HT-29 (cell line): ENCODE measurements around the gene ATP8B3. TPM values are rescaled to one million over a fixed set of nuclear protein-coding genes. Genes with fewer than 3 reads are reported as not detected.

Experiments
- DNase-seq: peaks from one replicate; pipeline ENCODE4 v3.0.0-alpha.2; 2015; ENCODE audit warnings: low spot score
- total RNA-seq: library from RNA; depleted of rRNA; stranded (reverse); fragments of >200 nt; shearing (Covaris generic); gene quantifications from 2 replicates; pipeline ENCODE4 v1.2.3, GENCODE V29; 2014; rRNA removed

Gene ATP8B3, protein sequence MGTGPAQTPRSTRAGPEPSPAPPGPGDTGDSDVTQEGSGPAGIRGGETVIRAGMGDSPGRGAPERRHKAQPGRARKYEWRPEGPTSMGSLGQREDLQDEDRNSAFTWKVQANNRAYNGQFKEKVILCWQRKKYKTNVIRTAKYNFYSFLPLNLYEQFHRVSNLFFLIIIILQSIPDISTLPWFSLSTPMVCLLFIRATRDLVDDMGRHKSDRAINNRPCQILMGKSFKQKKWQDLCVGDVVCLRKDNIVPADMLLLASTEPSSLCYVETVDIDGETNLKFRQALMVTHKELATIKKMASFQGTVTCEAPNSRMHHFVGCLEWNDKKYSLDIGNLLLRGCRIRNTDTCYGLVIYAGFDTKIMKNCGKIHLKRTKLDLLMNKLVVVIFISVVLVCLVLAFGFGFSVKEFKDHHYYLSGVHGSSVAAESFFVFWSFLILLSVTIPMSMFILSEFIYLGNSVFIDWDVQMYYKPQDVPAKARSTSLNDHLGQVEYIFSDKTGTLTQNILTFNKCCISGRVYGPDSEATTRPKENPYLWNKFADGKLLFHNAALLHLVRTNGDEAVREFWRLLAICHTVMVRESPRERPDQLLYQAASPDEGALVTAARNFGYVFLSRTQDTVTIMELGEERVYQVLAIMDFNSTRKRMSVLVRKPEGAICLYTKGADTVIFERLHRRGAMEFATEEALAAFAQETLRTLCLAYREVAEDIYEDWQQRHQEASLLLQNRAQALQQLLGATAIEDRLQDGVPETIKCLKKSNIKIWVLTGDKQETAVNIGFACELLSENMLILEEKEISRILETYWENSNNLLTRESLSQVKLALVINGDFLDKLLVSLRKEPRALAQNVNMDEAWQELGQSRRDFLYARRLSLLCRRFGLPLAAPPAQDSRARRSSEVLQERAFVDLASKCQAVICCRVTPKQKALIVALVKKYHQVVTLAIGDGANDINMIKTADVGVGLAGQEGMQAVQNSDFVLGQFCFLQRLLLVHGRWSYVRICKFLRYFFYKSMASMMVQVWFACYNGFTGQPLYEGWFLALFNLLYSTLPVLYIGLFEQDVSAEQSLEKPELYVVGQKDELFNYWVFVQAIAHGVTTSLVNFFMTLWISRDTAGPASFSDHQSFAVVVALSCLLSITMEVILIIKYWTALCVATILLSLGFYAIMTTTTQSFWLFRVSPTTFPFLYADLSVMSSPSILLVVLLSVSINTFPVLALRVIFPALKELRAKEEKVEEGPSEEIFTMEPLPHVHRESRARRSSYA (N-terminal part only)
- total RNA-seq, result 0.65 and 2.0 TPM in 2 replicates

DNA sequence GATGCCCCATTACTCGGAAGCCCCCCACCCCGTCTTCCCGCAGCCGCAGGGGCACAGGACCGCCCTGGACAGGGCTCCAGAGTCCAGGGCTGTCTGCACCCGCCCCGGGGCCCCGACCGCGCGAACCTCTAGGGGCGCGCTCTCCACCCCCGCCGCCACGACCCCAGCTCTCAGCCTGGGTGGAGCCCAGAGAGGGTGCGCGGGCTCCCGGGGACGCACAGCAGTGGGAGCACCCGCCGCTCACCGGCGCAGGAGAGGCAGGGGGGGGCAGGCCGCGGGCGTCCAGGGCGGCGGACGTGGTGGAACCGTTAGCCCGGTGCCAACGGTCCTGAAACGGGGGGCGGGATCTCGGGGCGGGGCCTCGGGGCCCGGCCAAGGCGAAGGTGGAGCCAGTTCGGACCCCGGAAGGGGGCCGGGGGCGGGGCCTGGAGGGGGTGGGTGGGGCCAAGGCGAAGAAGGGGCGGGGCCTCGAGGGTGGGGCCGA, at the start of gene ATP8B3:
Gene ATP8B3 (minus strand): TSS at position 335 of the 484 bp plus-strand sequence. CDS start 540 bp downstream, outside the sequence.
- no peak for DNase-seq

DNA sequence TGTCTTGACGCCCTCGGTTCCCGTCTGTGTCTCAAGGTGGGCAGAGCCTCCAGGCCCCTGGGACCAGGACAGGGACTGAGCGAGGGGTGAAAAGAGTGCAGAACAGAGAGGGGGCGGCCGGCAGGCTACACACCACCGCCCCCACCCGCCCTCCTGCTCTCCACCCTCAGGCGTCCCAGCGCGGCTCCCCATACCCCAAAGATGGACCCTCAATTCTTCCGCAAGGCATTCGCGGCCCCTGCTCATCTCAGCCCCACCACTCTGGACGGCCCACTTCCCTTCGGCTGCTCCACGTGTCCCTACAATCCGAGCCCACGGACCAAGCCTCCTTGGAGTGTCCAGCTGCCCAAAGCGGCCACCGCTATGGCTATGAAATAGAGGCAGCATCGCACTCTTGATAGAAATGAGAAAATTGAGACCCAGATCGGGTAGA, 49.5 kb upstream of the ATP8B3 start:
- DNase-seq, result peak; percentile 20

DNA sequence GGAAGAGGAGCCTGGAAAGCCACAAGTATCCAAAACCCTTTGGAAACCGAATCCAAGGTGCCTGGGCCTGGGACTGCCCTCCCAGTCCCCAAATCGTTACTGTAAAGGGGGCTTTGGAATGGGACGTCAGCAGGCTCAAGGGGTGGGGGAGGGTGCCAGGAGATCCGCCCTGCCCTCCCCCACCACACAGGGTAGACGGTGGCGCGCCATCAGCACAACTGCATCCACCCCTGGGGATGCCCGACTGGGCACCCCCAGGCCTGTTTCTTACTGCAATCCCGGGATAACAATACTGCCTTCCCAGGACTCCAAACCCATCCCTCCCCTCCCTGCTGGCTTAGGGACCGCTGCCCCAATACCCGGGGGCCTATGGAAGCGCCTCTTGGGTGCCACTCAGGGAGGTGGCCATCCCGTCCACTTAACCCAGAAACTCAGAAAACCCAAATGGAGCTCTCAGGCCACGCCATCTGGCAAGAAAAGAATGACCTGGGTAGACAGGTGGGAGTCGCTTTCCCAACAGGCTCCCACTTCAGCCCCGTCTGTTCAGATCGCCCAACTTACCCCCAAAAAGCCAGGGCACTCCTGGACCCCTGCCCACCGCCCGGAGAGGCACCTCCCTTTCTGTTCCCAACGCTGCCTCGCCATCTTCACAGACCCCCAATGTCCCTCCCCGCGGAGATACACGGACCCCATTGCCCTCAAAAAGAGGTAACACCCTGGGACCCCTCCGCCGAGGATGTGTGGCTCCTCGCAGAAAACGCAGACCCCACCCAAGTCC, 48.9 kb upstream of the ATP8B3 start:
- DNase-seq, result peak; percentile 16

DNA sequence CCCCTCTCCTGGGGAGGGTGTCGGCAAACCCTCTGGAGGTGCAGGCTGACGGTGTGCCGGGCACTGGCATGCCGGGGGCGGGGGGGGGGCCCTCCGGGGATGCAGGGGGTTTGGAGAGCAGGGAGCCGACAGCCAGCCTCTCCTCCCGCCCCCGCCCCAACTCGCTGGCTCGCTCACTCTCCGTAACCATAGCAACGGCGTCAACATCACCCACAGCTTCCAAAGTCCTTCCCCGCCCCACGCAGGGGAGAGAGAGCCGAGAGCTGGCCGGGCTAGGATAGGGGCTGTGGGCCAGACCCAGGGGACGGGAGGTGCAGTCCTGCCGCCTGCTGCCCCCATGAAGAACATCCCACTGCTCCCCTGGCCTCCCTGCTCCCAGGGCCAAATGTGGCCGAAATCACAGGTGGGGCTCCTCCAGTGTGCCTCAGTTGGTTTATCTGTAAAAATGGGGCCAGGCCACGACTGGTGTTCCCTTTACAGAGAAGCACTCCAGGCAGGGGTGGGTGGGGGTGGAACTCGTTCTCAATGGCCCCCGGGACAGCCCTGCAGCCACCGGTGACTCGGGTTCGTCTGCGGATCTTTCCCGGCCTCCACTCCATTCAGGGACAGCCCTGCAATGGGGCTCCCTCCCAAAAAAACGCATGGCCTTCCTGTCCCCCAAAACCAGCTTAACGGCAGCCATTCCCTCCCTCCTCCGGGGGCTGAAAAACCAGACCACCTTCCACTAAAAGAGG, 48.1 kb upstream of the ATP8B3 start:
- DNase-seq, result peak; percentile 79

DNA sequence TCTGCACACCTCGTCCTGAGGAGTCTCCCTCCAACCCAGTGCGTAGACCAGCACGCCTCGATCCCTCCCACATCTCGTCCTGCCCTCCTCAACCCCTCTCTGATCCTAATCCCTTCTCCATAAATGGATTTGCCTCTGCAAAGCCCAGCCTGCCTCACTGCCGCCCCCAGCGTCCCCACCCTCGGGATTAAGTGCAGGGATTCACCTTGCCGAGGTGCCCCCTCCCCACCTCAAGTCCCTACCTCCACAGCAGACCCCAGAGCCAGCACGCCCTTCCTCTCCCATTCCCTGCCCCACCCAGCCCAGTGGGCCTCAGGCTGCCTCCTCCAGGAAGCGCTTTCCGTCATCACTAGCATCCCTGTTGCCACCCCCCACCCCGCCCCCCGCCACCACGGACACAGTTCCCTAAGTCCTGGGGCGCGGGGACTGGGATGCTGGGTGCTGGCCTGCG, 47.3 kb upstream of the ATP8B3 start:
- peak; percentile 8 for DNase-seq

DNA sequence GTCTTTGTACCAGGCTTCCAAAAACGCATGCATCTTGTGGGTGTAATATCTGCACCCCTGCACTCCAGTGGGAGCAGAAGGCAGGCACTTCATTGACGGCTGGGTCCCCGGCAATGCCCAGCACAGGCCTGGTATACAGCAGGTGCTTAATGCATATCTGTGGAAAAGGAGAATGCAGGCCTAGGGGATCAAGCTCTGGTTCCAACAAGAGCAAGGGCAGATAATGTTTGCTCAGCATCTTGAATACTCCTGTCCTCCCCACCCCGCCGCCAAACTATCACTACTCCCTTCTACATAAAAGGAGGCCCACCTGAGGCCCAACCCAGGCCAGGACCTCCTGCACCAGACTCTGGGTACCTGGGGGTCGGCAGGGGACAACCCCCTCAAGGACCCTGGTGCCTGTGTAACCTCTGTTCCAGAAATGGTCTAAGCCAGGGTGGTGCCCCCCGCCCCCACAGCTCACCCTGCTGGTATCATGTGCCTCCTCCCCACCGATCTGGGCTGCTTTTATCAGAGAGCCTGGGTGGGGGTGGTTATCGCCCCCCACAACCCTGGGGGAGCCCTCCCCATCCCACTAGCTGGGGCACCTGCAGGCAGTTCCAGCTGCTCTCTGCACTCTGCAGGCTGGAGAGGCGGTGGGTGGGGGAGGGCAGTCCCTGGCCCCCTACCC, 46.5 kb upstream of the ATP8B3 start:
- no peak for DNase-seq

DNA sequence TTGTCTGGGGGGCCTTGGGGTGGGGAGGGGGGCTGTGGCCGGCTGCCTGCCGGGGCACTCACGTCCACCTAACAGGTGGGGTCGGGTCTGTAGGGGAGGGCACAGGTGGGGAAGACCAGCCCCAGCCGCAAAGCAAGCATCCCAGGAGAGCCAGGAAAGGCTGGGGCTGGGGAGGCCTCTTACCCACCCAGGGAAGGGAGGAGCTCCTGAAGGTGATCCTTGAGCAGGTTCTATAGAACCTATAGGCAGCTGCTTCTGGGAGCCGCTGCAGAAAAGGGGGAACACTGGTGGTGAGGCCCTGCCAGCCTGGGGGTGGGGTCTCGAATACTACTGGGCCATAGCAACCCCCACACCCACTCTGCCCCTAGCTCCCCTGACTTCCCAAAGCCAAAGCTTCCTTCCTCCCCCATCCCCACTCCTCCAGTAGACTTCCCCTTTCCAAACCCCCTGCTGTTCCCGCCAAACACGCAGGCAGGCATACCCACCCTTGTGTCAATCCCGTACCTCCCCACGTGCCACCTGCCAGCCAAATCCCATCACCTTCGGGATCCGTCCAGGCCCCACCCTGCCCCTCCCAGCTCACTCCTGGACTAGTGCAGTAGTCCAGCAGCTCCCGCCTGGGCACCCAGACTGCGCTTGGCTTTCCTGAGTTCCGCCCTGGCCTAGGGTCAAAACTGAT, 45.7 kb upstream of the ATP8B3 start:
- DNase-seq, result no peak

DNA sequence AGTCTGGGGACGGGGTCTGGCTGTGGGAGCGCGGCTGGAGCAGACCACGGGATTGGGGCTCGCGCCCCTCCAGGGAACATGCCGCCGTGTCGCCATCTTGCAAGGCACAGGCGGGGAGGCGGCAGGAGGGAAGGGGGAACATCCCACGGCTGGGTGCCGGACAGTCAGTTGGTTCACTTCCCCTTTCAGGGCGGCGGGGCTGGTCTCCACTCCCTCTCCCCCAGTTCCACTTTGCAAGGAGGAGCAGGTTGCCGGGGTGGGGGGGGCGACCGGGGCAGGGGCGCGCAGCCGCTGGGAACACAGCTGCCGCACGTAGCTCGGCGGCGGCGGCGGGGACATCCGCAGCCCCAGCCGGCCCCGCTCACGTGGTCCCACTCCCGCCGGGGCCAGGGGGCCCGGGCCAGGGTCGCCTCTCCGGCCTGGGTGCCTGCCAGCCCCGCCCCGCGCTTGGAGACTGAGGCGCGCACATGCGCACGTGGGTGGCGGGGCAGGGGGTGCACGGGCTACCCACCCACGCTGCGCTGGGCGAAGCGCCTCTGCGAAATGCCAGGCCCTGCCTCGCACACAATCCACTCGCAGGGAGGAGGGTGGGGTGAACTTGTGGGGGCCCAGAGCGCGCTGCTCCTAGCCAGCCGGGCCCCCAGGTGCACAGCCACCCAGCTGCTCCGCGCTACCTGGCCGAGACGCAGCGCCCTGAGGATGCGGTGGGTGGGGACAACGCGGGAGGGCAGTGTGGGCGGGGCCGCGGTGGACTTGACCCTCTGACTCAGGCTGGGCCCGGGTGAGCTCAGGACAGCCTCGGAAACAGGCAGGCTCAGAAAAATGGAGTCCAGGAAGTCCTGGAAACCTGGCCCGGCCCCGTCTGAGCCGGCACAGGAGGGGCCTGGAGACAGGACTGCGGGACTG, 44.9 kb upstream of the ATP8B3 start:
- DNase-seq, result peak; percentile 85

DNA sequence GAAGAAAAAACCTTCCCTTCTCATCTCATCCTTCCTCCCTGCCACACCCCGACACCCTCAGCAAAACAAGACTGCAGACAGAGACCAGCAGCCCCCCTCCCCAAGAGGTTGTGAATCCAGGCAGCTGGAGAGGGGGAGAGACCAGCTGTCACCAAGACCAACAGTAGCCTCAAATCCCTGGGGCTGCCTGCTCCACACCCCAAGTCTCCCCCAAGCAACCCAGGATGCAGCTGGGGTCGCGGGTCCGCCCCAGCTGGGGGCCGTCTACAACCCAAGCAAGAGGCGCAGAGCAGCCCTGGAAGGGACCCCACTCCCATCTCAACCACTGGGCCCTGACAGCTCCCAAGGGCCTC, 44.2 kb upstream of the ATP8B3 start:
- DNase-seq, result no peak

DNA sequence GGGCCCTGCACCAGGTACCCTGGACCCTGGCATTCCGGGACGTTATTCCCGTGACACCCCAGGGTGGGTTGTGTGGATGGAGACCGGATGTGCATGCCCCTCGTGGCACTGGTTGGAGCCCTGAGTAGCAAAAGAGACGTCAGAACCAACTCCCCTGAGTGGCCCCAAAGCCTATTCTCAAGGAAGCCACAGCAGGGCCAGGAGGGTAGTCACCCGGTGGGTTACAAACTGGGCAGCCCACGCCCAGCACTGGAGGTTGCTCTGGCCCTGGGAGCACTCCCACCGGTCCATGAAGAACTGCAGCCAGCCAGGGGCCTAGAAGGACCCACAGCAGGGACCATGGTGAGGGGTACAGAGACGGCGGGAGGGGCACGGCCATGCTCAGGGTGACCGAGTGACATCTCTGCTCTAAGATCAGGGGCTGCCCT, 43.8 kb upstream of the ATP8B3 start:
- DNase-seq, result no peak

DNA sequence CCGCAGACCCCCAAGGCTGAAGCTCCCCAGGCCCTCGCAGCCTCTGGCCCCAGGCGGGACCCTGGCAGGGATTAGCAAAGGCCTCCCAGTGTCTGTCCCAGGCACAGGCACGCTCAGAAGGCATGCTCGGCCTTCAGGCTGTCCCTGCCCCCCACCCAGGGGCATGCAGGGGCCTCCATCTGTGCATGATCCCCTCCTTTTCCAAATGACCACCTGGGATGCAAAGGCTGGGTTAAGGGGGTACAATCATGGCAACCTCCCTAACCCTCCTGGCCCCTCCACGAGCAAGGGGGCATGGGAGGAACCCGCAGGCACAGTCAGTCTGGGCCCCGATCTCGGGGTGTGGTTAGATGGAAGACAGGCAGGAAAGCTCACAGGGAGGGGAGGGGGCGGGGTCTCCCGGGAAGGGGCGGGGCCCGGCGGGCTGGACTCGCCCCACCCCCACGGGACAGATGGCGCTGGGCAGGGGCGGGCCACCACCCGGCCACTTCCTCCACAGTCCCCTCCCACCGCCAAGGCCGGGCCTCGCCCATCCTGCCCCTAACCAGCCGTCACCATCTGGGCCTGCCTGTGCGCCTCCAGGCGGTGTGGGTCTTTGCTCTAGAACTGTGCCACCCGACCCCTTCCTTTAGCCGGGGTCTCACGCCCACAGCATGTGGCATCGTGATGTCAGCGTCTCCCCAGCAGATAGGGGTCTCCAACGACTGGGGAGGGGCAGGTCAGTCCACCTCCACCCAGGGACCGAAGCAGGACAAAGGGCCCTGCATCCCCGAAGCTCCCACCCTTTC, 43.2 kb upstream of the ATP8B3 start:
- DNase-seq, result peak; percentile 83

DNA sequence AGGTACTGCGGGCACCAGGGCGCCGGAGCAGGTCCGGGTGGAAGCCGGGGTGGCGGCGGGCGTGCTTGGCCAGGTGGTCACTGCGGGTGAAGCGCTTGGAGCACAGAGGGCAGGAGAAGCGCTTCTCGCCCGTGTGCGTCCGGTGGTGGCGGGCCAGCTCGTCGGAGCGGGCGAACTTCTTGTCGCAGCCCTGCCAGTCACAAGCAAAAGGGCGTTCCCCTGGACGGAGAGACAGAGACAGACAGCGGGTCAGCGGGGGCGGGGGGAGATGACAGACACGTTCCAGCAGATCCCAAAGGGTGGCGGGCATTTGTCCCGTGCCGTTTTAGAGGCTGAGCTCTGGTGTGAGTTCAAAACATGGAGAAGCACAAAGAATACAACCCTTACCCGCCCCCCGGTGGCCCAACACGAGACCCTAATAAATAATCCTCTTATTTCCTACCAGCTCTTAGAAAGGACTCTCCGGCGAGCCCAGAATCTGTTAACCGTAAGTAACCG, 42.5 kb upstream of the ATP8B3 start:
- no peak for DNase-seq

DNA sequence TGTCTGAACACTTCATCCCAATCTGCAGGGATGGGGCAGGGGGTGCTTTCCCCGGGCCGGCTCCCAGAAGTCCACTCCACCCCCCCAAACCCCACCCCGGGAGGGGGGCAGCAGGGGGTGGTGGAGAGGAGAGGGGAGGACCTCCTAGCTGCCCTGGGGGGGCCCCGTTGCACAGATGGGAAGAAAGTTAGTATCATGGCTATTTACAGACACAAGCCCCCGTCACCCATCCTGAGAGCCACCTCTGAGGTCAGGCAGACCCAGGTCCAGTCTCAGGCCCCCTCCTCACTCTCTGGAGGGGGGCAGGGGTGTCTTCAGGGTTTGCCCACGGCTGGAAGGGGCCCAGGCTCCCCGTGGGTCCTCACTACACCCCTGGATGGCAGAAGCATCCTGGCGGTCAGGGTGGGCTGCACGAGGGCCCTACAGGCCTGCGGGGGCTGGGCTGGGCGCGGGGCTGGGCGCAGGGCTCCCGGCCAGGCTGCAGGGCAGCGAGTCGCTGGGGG, 42.0 kb upstream of the ATP8B3 start:
- no peak for DNase-seq

DNA sequence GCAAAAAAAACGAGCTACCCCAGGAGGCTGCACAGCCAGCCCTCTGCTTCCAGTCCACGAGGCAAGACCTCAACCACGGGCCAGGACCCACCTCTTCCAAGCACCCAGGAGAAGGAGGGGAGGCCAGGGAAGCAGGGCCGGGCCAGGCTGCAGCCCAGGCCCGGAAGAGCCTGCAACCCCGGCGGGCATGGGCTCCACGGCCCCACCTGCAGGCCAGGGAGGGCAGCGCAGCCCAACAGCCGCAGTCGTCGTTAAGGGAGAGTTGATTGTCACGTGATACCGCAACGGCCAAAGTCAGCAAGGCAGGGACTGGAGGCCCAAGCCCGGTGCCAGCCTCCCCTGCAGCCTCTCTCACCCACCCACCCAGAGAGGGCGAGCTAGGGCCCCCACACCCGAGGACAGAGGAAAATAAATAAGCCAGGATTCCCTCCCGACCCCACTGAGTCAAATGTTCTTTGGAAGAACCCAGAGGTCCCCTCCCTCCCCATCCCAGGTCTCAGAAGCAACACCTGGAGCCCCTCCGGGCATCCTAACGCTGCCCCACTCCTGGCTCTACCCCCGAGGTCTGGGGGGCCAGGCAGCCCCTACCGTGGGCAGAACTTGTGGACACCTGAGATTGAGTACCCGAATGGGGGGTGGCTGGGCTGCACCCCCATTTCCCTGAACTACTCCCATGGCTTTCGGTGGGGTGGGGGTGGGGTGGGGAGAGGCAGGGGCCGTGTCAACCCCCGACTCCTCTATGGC, 41.4 kb upstream of the ATP8B3 start:
- peak; percentile 73 for DNase-seq

DNA sequence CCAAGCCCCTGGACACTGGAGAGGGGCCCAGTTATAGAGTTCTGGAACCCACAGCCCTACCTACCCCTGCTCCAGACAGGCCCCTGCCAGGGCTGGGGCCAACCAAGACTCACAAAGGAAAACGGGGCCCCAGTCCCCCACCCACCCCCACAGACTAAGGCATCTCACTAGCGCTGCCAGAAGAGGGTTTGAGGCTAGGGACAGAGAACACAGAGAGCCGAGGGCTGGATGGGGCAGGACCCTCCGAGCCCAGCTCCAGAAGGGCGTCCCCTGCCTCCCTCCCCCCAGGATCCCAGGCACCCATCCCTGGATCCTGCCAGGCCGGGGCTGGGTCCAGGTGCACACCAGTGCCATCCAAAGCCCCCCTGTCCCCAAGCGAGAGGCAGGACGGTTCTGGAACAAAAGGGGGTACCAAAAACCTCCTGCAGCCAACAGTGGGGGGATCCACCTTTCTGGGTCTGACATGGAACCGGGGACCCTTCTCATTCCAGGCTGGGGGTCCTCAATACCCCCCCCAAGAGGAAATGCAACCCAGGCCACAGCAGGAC, 40.6 kb upstream of the ATP8B3 start:
- no peak for DNase-seq
